Tibial artery (tissue), 4 donors: Measurements from ENCODE around the gene ZNF486.
"Not testable (repeated sequence)": the region's sequence is repeated elsewhere in the genome, so short reads cannot be mapped to it uniquely, and the experiment has no call there.

ENCODE experiments used
- DNase-seq, 2 donors: peaks; one replicate each; pipeline ENCODE4 v3.0.0-alpha.2; 2019
- H3K27ac ChIP-seq, 2 donors: fragments of 200-600 bp; sonication (generic) in 1 of 2; 1 replicate in 1 of 2; 2 replicates in 1 of 2; pipeline ENCODE4 v1.5.1; 2018 to 2019; ENCODE audit warnings: mild to moderate bottlenecking in 1 of 2
- H3K27me3 ChIP-seq, 2 donors: fragments of 200-600 bp; sonication (generic) in 1 of 2; one replicate each; pipeline versions ENCODE4 v1.5.1 to v1.6.0; 2016 to 2019
- H3K36me3 ChIP-seq, 3 donors: fragments of 200-600 bp; sonication (generic) in 2 of 3; one replicate each; pipeline ENCODE4 v1.5.1; 2016 to 2019; ENCODE audit warnings: mild to moderate bottlenecking in 2 of 3
- H3K4me1 ChIP-seq, 4 donors: fragments of 200-600 bp; sonication (generic) in 2 of 4; 1 replicate in 3 of 4; 2 replicates in 1 of 4; pipeline ENCODE4 v1.5.1; 2016 to 2019
- H3K4me3 ChIP-seq, 2 donors: fragments of 200-600 bp; sonication (generic) in 1 of 2; 1 replicate in 1 of 2; 2 replicates in 1 of 2; pipeline ENCODE4 v1.5.1; 2018 to 2019; ENCODE audit warnings: mild to moderate bottlenecking in 2 of 2
- H3K9me3 ChIP-seq, 3 donors: fragments of 200-600 bp; sonication (generic) in 1 of 3; one replicate each; pipeline ENCODE4 v1.5.1; 2016 to 2019
- intact Hi-C: fragments of 100-400 bp; cut with DNase I; formaldehyde crosslinking; loops from one replicate; pipeline ENCODE4 v1.15.0; 2023; ENCODE audit warnings: low total_unique reads
- TF ChIP-seq, protein P1 (sequence below), 2 experiments: fragments of 200-600 bp in 1 of 2; fragments of 450-650 bp in 1 of 2; IDR thresholded peaks; one replicate each; pipeline ENCODE4 v1.5.1; 2017 to 2019; ENCODE audit warnings: antibody characterized with exemption in 2 of 2, mild to moderate bottlenecking in 1 of 2, moderate library complexity in 1 of 2

The ZNF486 gene

GRCh38 chr19:20237773-20238623 is 71.0 kb downstream of the ZNF486 start:
- Histone ChIP-seq H3K36me3 (no peaks in the 10 kb centered on the region), H3K4me3 (peak overlapping the region; percentile 56 to 69), H3K27ac (peak overlapping the region in 1 of 2 donors; percentile 40), H3K9me3 (no peaks in the 10 kb centered on the region), H3K27me3 (no peaks in the 10 kb centered on the region), H3K4me1 (peaks cover 0 to 8% (median 3%) of the 10 kb centered on the region in 4 donors)
- DNase-seq: peak; percentile 86 to 91
- intact Hi-C loops: no loop called here
- TF ChIP-seq, protein P1, sequence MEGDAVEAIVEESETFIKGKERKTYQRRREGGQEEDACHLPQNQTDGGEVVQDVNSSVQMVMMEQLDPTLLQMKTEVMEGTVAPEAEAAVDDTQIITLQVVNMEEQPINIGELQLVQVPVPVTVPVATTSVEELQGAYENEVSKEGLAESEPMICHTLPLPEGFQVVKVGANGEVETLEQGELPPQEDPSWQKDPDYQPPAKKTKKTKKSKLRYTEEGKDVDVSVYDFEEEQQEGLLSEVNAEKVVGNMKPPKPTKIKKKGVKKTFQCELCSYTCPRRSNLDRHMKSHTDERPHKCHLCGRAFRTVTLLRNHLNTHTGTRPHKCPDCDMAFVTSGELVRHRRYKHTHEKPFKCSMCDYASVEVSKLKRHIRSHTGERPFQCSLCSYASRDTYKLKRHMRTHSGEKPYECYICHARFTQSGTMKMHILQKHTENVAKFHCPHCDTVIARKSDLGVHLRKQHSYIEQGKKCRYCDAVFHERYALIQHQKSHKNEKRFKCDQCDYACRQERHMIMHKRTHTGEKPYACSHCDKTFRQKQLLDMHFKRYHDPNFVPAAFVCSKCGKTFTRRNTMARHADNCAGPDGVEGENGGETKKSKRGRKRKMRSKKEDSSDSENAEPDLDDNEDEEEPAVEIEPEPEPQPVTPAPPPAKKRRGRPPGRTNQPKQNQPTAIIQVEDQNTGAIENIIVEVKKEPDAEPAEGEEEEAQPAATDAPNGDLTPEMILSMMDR (IDR thresholded peaks at IDR 0.05): no peak

- Histone ChIP-seq H3K9me3 (no peaks in the 10 kb centered on the region), H3K27me3 (no peaks in the 10 kb centered on the region), H3K36me3 (no peaks in the 10 kb centered on the region), H3K27ac (no peak overlapping the region), H3K4me3 (no peak overlapping the region), H3K4me1 (no peaks in the 10 kb centered on the region)
- intact Hi-C loops: no loop called here
- no peak for DNase-seq
- TF ChIP-seq, protein P1 (IDR thresholded peaks at IDR 0.05): no peak
Observed at GRCh38 chr19:20243629-20244028, 76.6 kb downstream of the ZNF486 start.

GRCh38 chr19:20244356-20244755 is 77.3 kb downstream of the ZNF486 start:
- DNase-seq: no peak
- no peaks in the 10 kb centered on the region for H3K36me3 ChIP-seq
- H3K27me3 ChIP-seq: no peaks in the 10 kb centered on the region
- intact Hi-C loops: no loop called here
- no peak overlapping the region for H3K4me3 ChIP-seq
- no peak overlapping the region for H3K27ac ChIP-seq
- H3K9me3 ChIP-seq: no peaks in the 10 kb centered on the region
- TF ChIP-seq, protein P1 (IDR thresholded peaks at IDR 0.05): no peak
- no peaks in the 10 kb centered on the region for H3K4me1 ChIP-seq

DNA sequence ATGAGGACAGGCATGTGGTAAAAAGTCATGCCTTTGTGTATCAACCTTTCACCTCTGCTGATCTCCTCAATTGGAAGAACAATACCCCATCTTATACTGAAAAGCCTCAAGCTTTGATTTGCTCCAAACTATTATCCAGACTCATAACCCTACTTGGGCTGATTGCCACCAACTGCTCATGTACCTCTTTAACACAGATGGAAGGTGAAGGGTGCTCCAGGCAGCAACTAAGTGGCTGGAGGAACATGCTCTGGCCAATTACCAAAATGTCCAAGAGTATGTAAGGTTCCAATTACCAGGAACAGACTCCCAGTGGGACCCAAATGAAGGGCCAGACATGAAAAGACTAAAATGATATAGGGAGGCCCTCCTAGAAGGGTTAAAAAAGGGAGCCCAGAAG is 78.3 kb downstream of the ZNF486 start:
- intact Hi-C loops: no loop called here

DNA sequence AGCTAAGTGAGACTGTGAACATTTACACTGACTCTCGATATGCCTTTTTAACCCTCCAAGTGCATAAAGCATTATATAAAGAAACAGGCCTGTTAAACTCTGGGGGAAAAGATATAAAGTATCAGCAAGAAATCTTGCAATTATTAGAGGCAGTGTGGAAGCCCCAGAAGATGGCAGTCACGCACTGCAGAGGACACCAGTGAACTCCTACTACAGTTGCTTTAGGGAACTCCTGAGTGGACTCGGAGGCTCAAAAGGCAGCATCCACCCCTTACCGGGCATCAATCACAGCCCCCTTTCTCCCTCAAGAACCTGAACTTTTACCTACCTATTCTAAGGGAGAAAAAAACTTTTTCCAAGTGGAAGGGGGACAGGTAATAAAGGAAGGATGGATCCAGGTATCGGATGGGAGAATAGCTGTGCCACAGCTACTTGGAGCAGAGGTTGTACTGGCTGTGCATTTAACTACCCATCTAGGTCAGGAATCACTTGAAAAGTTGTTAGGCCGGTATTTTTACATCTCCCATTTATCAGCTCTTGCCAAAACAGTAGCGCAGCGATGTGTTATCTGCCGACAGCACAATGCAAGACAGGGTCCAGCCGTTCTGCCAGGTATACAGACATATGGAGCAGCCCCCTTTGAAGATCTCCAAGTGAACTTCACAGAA is 80.1 kb downstream of the ZNF486 start:
- DNase-seq: no peak
- intact Hi-C loops: no loop called here
- TF ChIP-seq, protein P1 (IDR thresholded peaks at IDR 0.05): peak; percentile 17 to 39

More for the DNA sequence above, 78.3 kb downstream of the ZNF486 start:
- no peak overlapping the region for H3K4me3 ChIP-seq
- DNase-seq: no peak
- no peak overlapping the region for H3K27ac ChIP-seq
- TF ChIP-seq, protein P1 (IDR thresholded peaks at IDR 0.05): no peak
- H3K9me3 ChIP-seq: no peaks in the 10 kb centered on the region
- no peaks in the 10 kb centered on the region for H3K4me1 ChIP-seq
- H3K36me3 ChIP-seq: no peaks in the 10 kb centered on the region
- no peaks in the 10 kb centered on the region for H3K27me3 ChIP-seq

GRCh38 chr19:20248258-20248657 is 81.2 kb downstream of the ZNF486 start:
- H3K36me3 ChIP-seq, H3K27ac ChIP-seq, H3K4me1 ChIP-seq, intact Hi-C loops, H3K27me3 ChIP-seq, H3K4me3 ChIP-seq, H3K9me3 ChIP-seq, DNase-seq: not testable (repeated sequence)

More for the DNA sequence above, 80.1 kb downstream of the ZNF486 start:
- H3K4me1 ChIP-seq: no peaks in the 10 kb centered on the region
- no peaks in the 10 kb centered on the region for H3K27me3 ChIP-seq
- H3K36me3 ChIP-seq: no peaks in the 10 kb centered on the region
- no peaks in the 10 kb centered on the region for H3K9me3 ChIP-seq
- no peak overlapping the region for H3K4me3 ChIP-seq
- no peak overlapping the region for H3K27ac ChIP-seq
